Smooth muscle cell (in vitro differentiated cells): ENCODE measurements around the gene MACROD1. TPM values are rescaled to one million over a fixed set of nuclear protein-coding genes. Genes with fewer than 3 reads are reported as not detected.

Experiments used
- DNase-seq: peaks from one replicate; lab custom pipeline; 2025; ENCODE audit not compliant: unreplicated experiment; lab: John Stamatoyannopoulos, UW
- H2AFZ ChIP-seq: fragments of 200-600 bp; sonication (generic); 2 replicates; pipeline ENCODE4 v1.6.0; 2016; ENCODE audit warnings: antibody characterized with exemption, low read depth, mild to moderate bottlenecking
- H3F3A ChIP-seq: fragments of 200-600 bp; sonication (generic); 2 replicates; pipeline ENCODE4 v1.6.0; 2017; ENCODE audit warnings: antibody characterized with exemption, low read depth
- H3K27ac ChIP-seq: fragments of 200-600 bp; sonication (generic); 2 replicates; pipeline ENCODE4 v1.5.1; 2016; ENCODE audit warnings: low read depth, mild to moderate bottlenecking
- H3K27me3 ChIP-seq: fragments of 200-600 bp; sonication (generic); 2 replicates; pipeline ENCODE4 v1.6.1; 2016; ENCODE audit warnings: low read depth, mild to moderate bottlenecking
- H3K36me3 ChIP-seq: fragments of 200-600 bp; sonication (generic); 2 replicates; pipeline ENCODE4 v1.5.1; 2016; ENCODE audit warnings: low read depth
- H3K4me1 ChIP-seq: fragments of 200-600 bp; sonication (generic); 2 replicates; pipeline ENCODE4 v1.5.1; 2016; ENCODE audit warnings: low read depth
- H3K4me2 ChIP-seq: fragments of 200-600 bp; sonication (generic); 2 replicates; pipeline ENCODE4 v1.6.0; 2016; ENCODE audit warnings: mild to moderate bottlenecking
- H3K4me3 ChIP-seq: fragments of 200-600 bp; sonication (generic); 2 replicates; pipeline ENCODE4 v1.5.1; 2016; ENCODE audit warnings: mild to moderate bottlenecking
- H3K79me2 ChIP-seq: fragments of 200-600 bp; sonication (generic); 2 replicates; pipeline ENCODE4 v1.6.0; 2016; ENCODE audit warnings: low read depth, mild to moderate bottlenecking
- H3K9ac ChIP-seq: fragments of 200-600 bp; sonication (generic); 2 replicates; pipeline ENCODE4 v1.6.0; 2016; ENCODE audit warnings: low read depth
- H3K9me3 ChIP-seq: fragments of 200-600 bp; sonication (generic); replicated peaks from 2 replicates; pipeline ENCODE4 v1.5.1; 2016; ENCODE audit warnings: low read depth
- H4K20me1 ChIP-seq: fragments of 200-600 bp; sonication (generic); 2 replicates; pipeline ENCODE4 v1.6.0; 2016; ENCODE audit warnings: low read depth
- CTCF ChIP-seq: fragments of 200-600 bp; sonication (generic); IDR thresholded peaks from 2 replicates; pipeline ENCODE4 v1.5.1; 2017; ENCODE audit warnings: borderline replicate concordance, mild to moderate bottlenecking, antibody characterized with exemption; ENCODE audit not compliant: insufficient read depth, poor library complexity, severe bottlenecking
- WGBS: methylation state at CpG from one replicate; pipeline ENCODE4 v1.1.7; 2016; ENCODE audit warnings: low lambda C conversion rate; 5-methylcytosine and 5-hydroxymethylcytosine counted together
- polyA plus RNA-seq: library from polyadenylated mRNA; unstranded; fragments of >200 nt; fragmentation: Nextera tagmentation; extraction: Ambion mirVana; gene quantifications from 2 replicates; pipeline ENCODE4 v1.2.1, GENCODE V29; 2016
- total RNA-seq: library from RNA; depleted of rRNA; stranded (reverse); fragments of >200 nt; gene quantifications from 2 replicates; pipeline ENCODE4 v1.2.3, GENCODE V29; 2014

The MACROD1 gene
- total and polyA plus RNA-seq, 2 experiments from 2014 or later = 9.2 to 32.6 TPM

- Histone ChIP-seq H3F3A (peaks cover 4% of the 10 kb centered on the region), H2AFZ (no peak overlapping the region)
- 100% methylated on average over 1 of the region's 1 CpG for WGBS
Measured at GRCh38 chr11:64178203-64178602, 12.3 kb upstream of the MACROD1 start.

GRCh38 chr11:64176751-64177150 is 10.8 kb upstream of the MACROD1 start:
- Histone ChIP-seq H3K4me2 (no peak overlapping the region), H3F3A (peaks cover under 1% of the 10 kb centered on the region), H3K27ac (no peak overlapping the region), H3K4me1 (peaks cover 1% of the 10 kb centered on the region), H3K4me3 (no peak overlapping the region), H3K9me3 (no peaks in the 10 kb centered on the region), H3K36me3 (no peaks in the 10 kb centered on the region), H4K20me1 (no peaks in the 10 kb centered on the region), H3K79me2 (no peaks in the 10 kb centered on the region), H2AFZ (no peak overlapping the region), H3K27me3 (no peaks in the 10 kb centered on the region), H3K9ac (no peak overlapping the region)
- 92% methylated on average over 8 of the region's 8 CpGs for WGBS
- TF ChIP-seq CTCF = no peak
- no peak for DNase-seq

More at GRCh38 chr11:64178203-64178602, 12.3 kb upstream of the MACROD1 start:
- Histone ChIP-seq H3K27me3 (no peaks in the 10 kb centered on the region), H3K4me1 (peaks cover 4% of the 10 kb centered on the region), H3K4me3 (no peak overlapping the region), H4K20me1 (no peaks in the 10 kb centered on the region), H3K36me3 (no peaks in the 10 kb centered on the region), H3K79me2 (peaks cover 4% of the 10 kb centered on the region), H3K9ac (no peak overlapping the region), H3K27ac (no peak overlapping the region), H3K4me2 (no peak overlapping the region), H3K9me3 (no peaks in the 10 kb centered on the region)
- no peak for TF ChIP-seq CTCF
- DNase-seq = no peak

GRCh38 chr11:64173616-64174355 is 7.9 kb upstream of the MACROD1 start:
- Histone ChIP-seq H3K79me2 (no peaks in the 10 kb centered on the region), H4K20me1 (no peaks in the 10 kb centered on the region), H3K4me2 (no peak overlapping the region), H3F3A (no peaks in the 10 kb centered on the region), H3K36me3 (no peaks in the 10 kb centered on the region), H3K9ac (no peak overlapping the region), H3K9me3 (no peaks in the 10 kb centered on the region), H2AFZ (no peak overlapping the region), H3K27me3 (no peaks in the 10 kb centered on the region), H3K27ac (no peak overlapping the region), H3K4me1 (no peaks in the 10 kb centered on the region), H3K4me3 (no peak overlapping the region)
- no peak for TF ChIP-seq CTCF
- no peak for DNase-seq
- 83% methylated on average over 4 of the region's 4 CpGs for WGBS

GRCh38 chr11:64170419-64170818 is 4.5 kb upstream of the MACROD1 start:
- DNase-seq = no peak
- H3F3A ChIP-seq = no peaks in the 10 kb centered on the region
- no peak overlapping the region for H3K4me3 ChIP-seq
- no peak overlapping the region for H3K4me2 ChIP-seq
- WGBS = 91% methylated on average over 4 of the region's 4 CpGs
- H3K79me2 ChIP-seq = no peaks in the 10 kb centered on the region
- H3K36me3 ChIP-seq = no peaks in the 10 kb centered on the region
- TF ChIP-seq CTCF = no peak
- no peak overlapping the region for H2AFZ ChIP-seq
- no peaks in the 10 kb centered on the region for H3K27me3 ChIP-seq
- H3K9me3 ChIP-seq = no peaks in the 10 kb centered on the region
- H3K9ac ChIP-seq = no peak overlapping the region
- H4K20me1 ChIP-seq = no peaks in the 10 kb centered on the region
- peaks cover 4% of the 10 kb centered on the region for H3K4me1 ChIP-seq
- no peak overlapping the region for H3K27ac ChIP-seq
